ENCODE results near the gene THRB. TPM values are rescaled to one million over a fixed set of nuclear protein-coding genes. Genes with fewer than 3 reads are reported as not detected.

Gene THRB
- total and polyA plus RNA-seq, 2 donors (not counting 3 experiments of a cell fraction or from before 2014, with no cell fraction given) = 0.06 TPM; not detected in 1

DNA sequence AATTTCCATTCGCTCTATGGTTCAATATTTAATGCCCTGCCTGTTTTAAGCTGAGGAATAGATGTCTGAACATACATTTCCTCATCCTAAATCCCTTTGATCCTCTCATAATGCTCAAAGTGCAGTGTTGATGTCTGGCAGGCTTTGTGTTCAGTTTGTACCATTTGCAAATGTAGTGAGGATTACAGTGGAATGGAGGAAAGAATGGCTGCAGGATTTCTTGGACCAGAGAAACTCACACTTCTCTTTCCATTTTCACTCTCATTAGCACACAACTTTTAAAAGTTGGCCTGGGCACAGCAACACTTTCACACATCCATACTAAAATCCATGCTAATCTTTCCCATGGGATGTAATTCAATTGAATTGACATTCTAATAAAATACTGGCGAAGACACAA lies 28.6 kb upstream of the THRB start:
- FAIRE-seq = no peak
- H3K4me3 ChIP-seq (replicated peaks in 1 of 3; ENCODE audit: insufficient read depth in 1 of 3, low read depth in 1 of 3, low read length in 3 of 3) = no peak overlapping the region

DNA sequence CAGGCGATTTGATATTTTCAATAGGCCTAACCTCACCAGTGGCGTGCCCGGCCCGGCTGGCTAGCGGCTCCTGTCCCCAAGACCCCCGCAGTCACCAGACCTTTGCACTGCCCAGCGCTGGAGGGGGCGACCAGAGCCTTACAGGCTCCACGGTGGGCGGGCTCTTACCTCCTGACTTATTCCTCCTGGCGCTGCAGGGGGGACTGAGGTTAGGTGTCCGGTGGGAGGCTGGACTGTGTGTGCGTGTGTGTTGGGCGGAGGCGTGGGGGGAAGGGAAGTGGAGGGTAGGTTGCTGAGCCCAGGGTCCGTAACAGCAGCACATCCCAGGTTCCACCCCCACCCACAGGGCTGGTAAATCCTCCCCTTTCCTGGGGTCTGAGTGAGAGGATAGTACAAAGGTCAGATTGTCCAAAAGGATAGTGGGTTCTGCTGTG lies 27.5 kb upstream of the THRB start:
- H2AFZ ChIP-seq (ENCODE audit: low read depth, low read length) = peak overlapping the region; percentile 68
- no peaks in the 10 kb centered on the region for H3K9me1 ChIP-seq (replicated peaks; ENCODE audit: control insufficient read depth, extremely low read depth, insufficient read depth, low read length)
- POLR2A ChIA-PET = no interaction called here
- H3K9ac ChIP-seq (replicated peaks; ENCODE audit: extremely low read depth, insufficient read depth, low read length) = peak overlapping the region; percentile 46
- no peak overlapping the region for H3K27ac ChIP-seq (ENCODE audit: insufficient read depth, low read depth, low read length)
- H3K36me3 ChIP-seq (ENCODE audit: control insufficient read depth in 2 of 2, extremely low read depth in 1 of 2, insufficient read depth in 2 of 2, low read length in 2 of 2) = no peaks in the 10 kb centered on the region
- BruUV-seq (replicated peaks) = no TSS peak
- peaks cover 6 to 21% of the 10 kb centered on the region in 2 experiments for H3K27me3 ChIP-seq (ENCODE audit: control insufficient read depth in 2 of 2, insufficient read depth in 2 of 2, low read length in 2 of 2)
- H3K4me3 ChIP-seq (replicated peaks in 1 of 3; ENCODE audit: insufficient read depth in 1 of 3, low read depth in 1 of 3, low read length in 3 of 3) = peak overlapping the region in 2 of 3 experiments; percentile 43 to 57
- intact Hi-C loops (cut with micrococcal nuclease) (loop anchor here (2.0 kb wide), 1 partner anchor 119 kb away; no protein-coding TSS in a partner anchor), dilution Hi-C loops (cut with MboI; ENCODE audit: extremely low pct_ligation_motif_present, low sequenced_read_pairs) (no loop called here)
- no peaks in the 10 kb centered on the region for H4K20me1 ChIP-seq (replicated peaks; ENCODE audit: control insufficient read depth, extremely low read depth, insufficient read depth, low read length)
- H3K4me1 ChIP-seq (ENCODE audit: control insufficient read depth, extremely low read depth, insufficient read depth, low read length) = peaks cover 9% of the 10 kb centered on the region
- no peaks in the 10 kb centered on the region for H3K79me2 ChIP-seq (ENCODE audit: control insufficient read depth, insufficient read depth, low read length)
- TF ChIP-seq POLR2A (IDR thresholded peaks at IDR 0.05; ENCODE audit: low read depth, low read length) = no peak
- TF ChIP-seq MYC (IDR thresholded peaks at IDR 0.05; ENCODE audit: low read depth, low read length) = no peak
- no peak for TF ChIP-seq FOS (IDR thresholded peaks at IDR 0.05; ENCODE audit: borderline replicate concordance, insufficient read depth, low read length)
- TF ChIP-seq MAX (IDR thresholded peaks at IDR 0.05; ENCODE audit: insufficient read depth, insufficient read length) = no peak
- TF ChIP-seq, protein P1, sequence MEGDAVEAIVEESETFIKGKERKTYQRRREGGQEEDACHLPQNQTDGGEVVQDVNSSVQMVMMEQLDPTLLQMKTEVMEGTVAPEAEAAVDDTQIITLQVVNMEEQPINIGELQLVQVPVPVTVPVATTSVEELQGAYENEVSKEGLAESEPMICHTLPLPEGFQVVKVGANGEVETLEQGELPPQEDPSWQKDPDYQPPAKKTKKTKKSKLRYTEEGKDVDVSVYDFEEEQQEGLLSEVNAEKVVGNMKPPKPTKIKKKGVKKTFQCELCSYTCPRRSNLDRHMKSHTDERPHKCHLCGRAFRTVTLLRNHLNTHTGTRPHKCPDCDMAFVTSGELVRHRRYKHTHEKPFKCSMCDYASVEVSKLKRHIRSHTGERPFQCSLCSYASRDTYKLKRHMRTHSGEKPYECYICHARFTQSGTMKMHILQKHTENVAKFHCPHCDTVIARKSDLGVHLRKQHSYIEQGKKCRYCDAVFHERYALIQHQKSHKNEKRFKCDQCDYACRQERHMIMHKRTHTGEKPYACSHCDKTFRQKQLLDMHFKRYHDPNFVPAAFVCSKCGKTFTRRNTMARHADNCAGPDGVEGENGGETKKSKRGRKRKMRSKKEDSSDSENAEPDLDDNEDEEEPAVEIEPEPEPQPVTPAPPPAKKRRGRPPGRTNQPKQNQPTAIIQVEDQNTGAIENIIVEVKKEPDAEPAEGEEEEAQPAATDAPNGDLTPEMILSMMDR (IDR thresholded peaks at IDR 0.05; ENCODE audit: extremely low read depth in 1 of 2, insufficient read depth in 1 of 2, low read depth in 1 of 2, low read length in 2 of 2) = no peak
- TF ChIP-seq EZH2 (IDR thresholded peaks at IDR 0.05; ENCODE audit: borderline replicate concordance, low read depth, low read length, severe bottlenecking) = no peak
- TF ChIP-seq POLR2AphosphoS5 (IDR thresholded peaks at IDR 0.05; ENCODE audit: insufficient read depth, low read depth, low read length) = no peak
- peak overlapping the region; percentile 54 for H3K4me2 ChIP-seq (ENCODE audit: insufficient read depth, low read length)
- CTCF ChIA-PET = interaction anchor here (1.2 to 1.8 kb wide), 2 partner anchors 25 to 27 kb away, joined by 4 to 12 read pairs; partner anchors contain the start of gene THRB
- FAIRE-seq = no peak
- no peaks in the 10 kb centered on the region for H3K9me3 ChIP-seq (replicated peaks; ENCODE audit: control insufficient read depth, insufficient read depth, low read length)
- no peak for DNase-seq (ENCODE audit: low read depth, low spot score)

More for the DNA sequence above, 28.6 kb upstream of the THRB start:
- Histone ChIP-seq H3K79me2 (ENCODE audit: control insufficient read depth, insufficient read depth, low read length) (no peaks in the 10 kb centered on the region), H3K9me3 (replicated peaks; ENCODE audit: control insufficient read depth, insufficient read depth, low read length) (no peaks in the 10 kb centered on the region), H4K20me1 (replicated peaks; ENCODE audit: control insufficient read depth, extremely low read depth, insufficient read depth, low read length) (no peaks in the 10 kb centered on the region), H3K27ac (ENCODE audit: insufficient read depth, low read depth, low read length) (no peak overlapping the region), H3K4me1 (ENCODE audit: control insufficient read depth, extremely low read depth, insufficient read depth, low read length) (peaks cover 9% of the 10 kb centered on the region), H3K36me3 (ENCODE audit: control insufficient read depth in 2 of 2, extremely low read depth in 1 of 2, insufficient read depth in 2 of 2, low read length in 2 of 2) (no peaks in the 10 kb centered on the region), H3K4me2 (ENCODE audit: insufficient read depth, low read length) (no peak overlapping the region), H3K9me1 (replicated peaks; ENCODE audit: control insufficient read depth, extremely low read depth, insufficient read depth, low read length) (no peaks in the 10 kb centered on the region), H3K27me3 (ENCODE audit: control insufficient read depth in 2 of 2, insufficient read depth in 2 of 2, low read length in 2 of 2) (peaks cover 6 to 21% of the 10 kb centered on the region in 2 experiments), H2AFZ (ENCODE audit: low read depth, low read length) (no peak overlapping the region), H3K9ac (replicated peaks; ENCODE audit: extremely low read depth, insufficient read depth, low read length) (no peak overlapping the region)
- intact Hi-C loops (cut with micrococcal nuclease) (loop anchor here (2.0 kb wide), 1 partner anchor 118 kb away; no protein-coding TSS in a partner anchor), dilution Hi-C loops (cut with MboI; ENCODE audit: extremely low pct_ligation_motif_present, low sequenced_read_pairs) (no loop called here)
- DNase-seq (ENCODE audit: low read depth, low spot score) = no peak
- ChIA-PET POLR2A (no interaction called here), CTCF (no interaction called here)
- TF ChIP-seq MAX (IDR thresholded peaks at IDR 0.05; ENCODE audit: insufficient read depth, insufficient read length) = no peak
- no peak for TF ChIP-seq POLR2AphosphoS5 (IDR thresholded peaks at IDR 0.05; ENCODE audit: insufficient read depth, low read depth, low read length)
- TF ChIP-seq EZH2 (IDR thresholded peaks at IDR 0.05; ENCODE audit: borderline replicate concordance, low read depth, low read length, severe bottlenecking) = no peak
- BruUV-seq (replicated peaks) = no TSS peak

Data from endothelial cell of umbilical vein (primary cell).